Keratinocyte (primary cell): ENCODE data around the gene CATSPER4. TPM values are rescaled to one million over a fixed set of nuclear protein-coding genes. Genes with fewer than 3 reads are reported as not detected.

ENCODE experiments used
- DNase-seq: peaks from one replicate; pipeline ENCODE4 v3.0.0-alpha.2; 2011; ENCODE audit warnings: low read depth, missing footprints, low spot score
- FAIRE-seq: peaks from 2 replicates; lab custom pipeline; 2011; peaks lifted over from hg19 to GRCh38; lab: Jason Lieb, UNC
- H2AFZ ChIP-seq: 2 replicates; pipeline ENCODE4 v1.6.0; 2012; ENCODE audit warnings: low read length, control low read depth, inconsistent platforms; ENCODE audit not compliant: control insufficient read depth
- H3K27ac ChIP-seq: 2 replicates; pipeline ENCODE4 v1.5.1; 2011; ENCODE audit warnings: low read length; ENCODE audit not compliant: control insufficient read depth, insufficient read depth
- H3K27me3 ChIP-seq: 3 replicates; pipeline ENCODE4 v1.6.0; 2011; ENCODE audit warnings: low read length; ENCODE audit not compliant: control insufficient read depth, insufficient read depth; ENCODE audit errors: extremely low read depth
- H3K36me3 ChIP-seq, 2 experiments: 2 replicates in 1 of 2; 3 replicates in 1 of 2; pipeline ENCODE4 v1.5.1; 2011; ENCODE audit warnings: low read length in 2 of 2, mild to moderate bottlenecking in 1 of 2; ENCODE audit not compliant: control insufficient read depth in 2 of 2, insufficient read depth in 2 of 2; ENCODE audit errors: extremely low read depth in 1 of 2
- H3K4me1 ChIP-seq: 3 replicates; pipeline ENCODE4 v1.5.1; 2011; ENCODE audit warnings: low read length; ENCODE audit not compliant: control insufficient read depth, insufficient read depth; ENCODE audit errors: extremely low read depth
- H3K4me2 ChIP-seq: 3 replicates; pipeline ENCODE4 v1.6.0; 2011; ENCODE audit warnings: low read depth, low read length; ENCODE audit not compliant: control insufficient read depth, insufficient read depth; ENCODE audit errors: extremely low read depth
- H3K4me3 ChIP-seq, 3 experiments: fragments of 200-600 bp in 1 of 3; sonication (generic) in 1 of 3; 2 replicates in 2 of 3; 3 replicates in 1 of 3; pipeline ENCODE4 v1.5.1; 2011 to 2016; ENCODE audit warnings: low read length in 3 of 3, mild to moderate bottlenecking in 3 of 3, control low read depth in 2 of 3, inconsistent platforms in 1 of 3, low read depth in 1 of 3, mixed read lengths in 1 of 3, mixed run types in 1 of 3, moderate library complexity in 1 of 3; ENCODE audit not compliant: control insufficient read depth in 2 of 3, insufficient read depth in 2 of 3; ENCODE audit errors: extremely low read depth in 1 of 3
- H3K79me2 ChIP-seq: 2 replicates; pipeline ENCODE4 v1.6.0; 2012; ENCODE audit warnings: low read length; ENCODE audit not compliant: control insufficient read depth, insufficient read depth
- H3K9ac ChIP-seq: 3 replicates; pipeline ENCODE4 v1.6.0; 2011; ENCODE audit warnings: low read length; ENCODE audit not compliant: control insufficient read depth, insufficient read depth; ENCODE audit errors: extremely low read depth
- H3K9me1 ChIP-seq: 3 replicates; pipeline ENCODE4 v1.6.0; 2011; ENCODE audit warnings: low read length; ENCODE audit not compliant: control insufficient read depth, insufficient read depth; ENCODE audit errors: extremely low read depth
- H3K9me3 ChIP-seq: 2 replicates; pipeline ENCODE4 v1.5.1; 2012; ENCODE audit warnings: low read depth, low read length; ENCODE audit not compliant: control insufficient read depth
- H4K20me1 ChIP-seq: 3 replicates; pipeline ENCODE4 v1.6.0; 2011; ENCODE audit warnings: low read length; ENCODE audit not compliant: control insufficient read depth, insufficient read depth; ENCODE audit errors: extremely low read depth
- CTCF ChIP-seq, 3 experiments: IDR thresholded peaks in 1 of 3; conservative IDR thresholded peaks in 1 of 3; optimal IDR thresholded peaks in 1 of 3; 2 replicates in 2 of 3; 3 replicates in 1 of 3; pipeline versions ENCODE3 to v1.5.1; 2011; ENCODE audit warnings: low read length in 3 of 3, mild to moderate bottlenecking in 3 of 3, moderate library complexity in 2 of 3, control low read depth in 1 of 3, inconsistent platforms in 1 of 3; ENCODE audit not compliant: insufficient read depth in 2 of 3; ENCODE audit errors: extremely low read depth in 1 of 3
- EZH2 ChIP-seq: IDR thresholded peaks from one replicate; pipeline ENCODE4 v1.6.1; 2012; ENCODE audit warnings: inconsistent platforms, mild to moderate bottlenecking, low read length, moderate library complexity
- dilution Hi-C: fragments of 300-500 bp; cut with MboI; formaldehyde crosslinking; loops from one replicate; pipeline ENCODE4 v1.7.0; 2020; ENCODE audit warnings: low sequenced_read_pairs; ENCODE audit not compliant: extremely low pct_ligation_motif_present
- polyA plus RNA-seq, 5 experiments: library from polyadenylated mRNA; depleted of rRNA in 3 of 5; stranded (reverse) in 3 of 5; stranded (forward) in 1 of 5; unstranded in 1 of 5; fragments of >200 nt; gene quantifications; 1 replicate in 1 of 5; 2 replicates in 3 of 5; 3 replicates in 1 of 5; pipeline versions ENCODE4 v1.2.1 to v1.2.3, GENCODE V29; 2011 to 2012; ENCODE audit warnings: missing spikeins in 2 of 5, low read depth in 1 of 5, low replicate concordance in 1 of 5

The CATSPER4 gene
- polyA plus RNA-seq, 1 donor (not counting 4 experiments of a cell fraction or from before 2014, with no cell fraction given), result 0.04 TPM

DNA sequence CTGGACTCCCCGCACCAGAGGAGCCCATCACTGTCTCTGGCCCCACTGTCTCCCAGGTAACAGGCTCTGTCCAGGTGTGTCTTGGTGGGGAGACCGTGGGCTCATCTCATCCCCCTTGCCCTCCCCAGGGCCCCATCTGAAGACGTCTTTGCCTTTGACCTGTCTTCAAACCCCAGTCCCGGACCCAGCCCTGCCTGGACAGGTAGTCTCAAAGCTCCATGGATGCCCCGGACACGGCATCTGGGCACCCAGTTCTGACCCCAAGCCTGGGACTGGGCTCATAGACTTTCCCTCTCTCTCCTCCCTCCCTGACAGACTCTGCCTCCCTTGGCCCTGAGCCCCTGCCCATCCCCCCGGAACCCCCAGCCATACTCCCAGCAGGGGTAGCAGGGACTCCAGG is 6.3 kb upstream of the CATSPER4 start:
- H3K4me2 ChIP-seq, result no peak overlapping the region
- no peak overlapping the region for H3K9ac ChIP-seq
- H2AFZ ChIP-seq, result no peak overlapping the region
- FAIRE-seq, result no peak
- no peaks in the 10 kb centered on the region for H3K79me2 ChIP-seq
- DNase-seq, result no peak
- no peak overlapping the region for H3K27ac ChIP-seq
- H4K20me1 ChIP-seq, result no peaks in the 10 kb centered on the region
- TF ChIP-seq CTCF (optimal IDR thresholded peaks at IDR 0.05 in 1 of 3, IDR thresholded peaks at IDR 0.05 in 1 of 3, conservative IDR thresholded peaks at IDR 0.05 in 1 of 3; ENCODE audit: extremely low read depth in 1 of 3, insufficient read depth in 2 of 3, low read length in 3 of 3) (no peak), EZH2 (no peak)
- peaks cover 15% of the 10 kb centered on the region for H3K4me1 ChIP-seq
- H3K27me3 ChIP-seq, result no peaks in the 10 kb centered on the region
- no peaks in the 10 kb centered on the region for H3K9me1 ChIP-seq
- no peak overlapping the region for H3K4me3 ChIP-seq
- dilution Hi-C loops, result no loop called here
- H3K36me3 ChIP-seq, result peaks cover 34 to 50% of the 10 kb centered on the region in 2 experiments
- H3K9me3 ChIP-seq, result no peaks in the 10 kb centered on the region

- Histone ChIP-seq H3K4me2 (no peak overlapping the region), H3K9ac (no peak overlapping the region), H3K4me1 (peaks cover 15% of the 10 kb centered on the region), H3K27ac (no peak overlapping the region), H2AFZ (no peak overlapping the region), H3K4me3 (no peak overlapping the region), H3K27me3 (no peaks in the 10 kb centered on the region), H3K9me1 (no peaks in the 10 kb centered on the region), H3K9me3 (no peaks in the 10 kb centered on the region), H3K36me3 (peaks cover 40 to 52% of the 10 kb centered on the region in 2 experiments), H4K20me1 (no peaks in the 10 kb centered on the region), H3K79me2 (no peaks in the 10 kb centered on the region)
- TF ChIP-seq CTCF (optimal IDR thresholded peaks at IDR 0.05 in 1 of 3, IDR thresholded peaks at IDR 0.05 in 1 of 3, conservative IDR thresholded peaks at IDR 0.05 in 1 of 3; ENCODE audit: extremely low read depth in 1 of 3, insufficient read depth in 2 of 3, low read length in 3 of 3) (no peak), EZH2 (no peak)
- dilution Hi-C loops, result no loop called here
- FAIRE-seq (no peak), DNase-seq (no peak)
Observed at GRCh38 chr1:26184883-26185282, 5.5 kb upstream of the CATSPER4 start.
